ENCODE measurements around the gene AP2M1. TPM values are rescaled to one million over a fixed set of nuclear protein-coding genes. Genes with fewer than 3 reads are reported as not detected.

Gene AP2M1
- total RNA-seq, 1 experiment from 2014 or later, result 621 TPM

DNA sequence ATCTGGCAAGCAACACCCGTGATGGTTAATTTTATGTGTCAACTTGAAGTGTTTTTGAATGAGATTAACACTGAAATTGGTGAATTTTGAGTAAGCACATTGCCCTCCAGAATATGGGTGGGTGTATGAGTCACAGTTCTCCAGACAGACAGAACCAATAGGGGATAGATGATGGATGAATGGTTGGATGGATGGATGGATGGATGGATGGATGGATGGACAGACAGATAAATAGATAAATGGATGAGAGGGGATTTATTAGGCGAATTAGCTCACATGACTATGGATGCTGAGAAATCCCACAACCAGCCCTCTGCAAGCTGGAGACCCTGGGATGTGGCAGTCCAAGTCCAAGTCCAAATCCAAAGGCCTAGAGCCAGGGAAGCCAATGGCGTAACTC lies 49.3 kb downstream of the AP2M1 start:
- no peak for DNase-seq (ENCODE audit: low read depth)

DNA sequence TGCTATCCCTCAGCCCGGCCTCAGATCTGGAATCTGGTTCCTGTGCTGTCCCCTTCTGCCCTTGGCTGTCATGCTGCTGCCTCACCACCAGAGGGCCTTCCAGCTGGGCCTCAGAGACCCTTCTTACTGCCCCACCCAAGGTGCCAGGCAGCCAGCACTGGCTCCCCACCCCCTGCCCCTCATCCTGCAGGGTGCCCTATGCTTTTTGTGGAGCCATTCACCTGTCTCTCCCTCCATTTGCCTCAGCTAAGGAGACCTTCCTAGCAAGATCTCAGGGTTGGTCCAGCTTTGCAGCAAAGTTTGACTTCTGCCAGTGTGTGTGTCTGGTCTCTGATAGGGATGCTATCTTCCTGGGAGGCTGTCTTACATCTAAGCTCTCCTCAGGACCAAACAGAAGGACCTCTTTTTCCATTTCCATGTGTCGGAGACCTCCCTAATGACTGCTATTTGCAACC lies 52.9 kb downstream of the AP2M1 start:
- no peak for DNase-seq (ENCODE audit: low read depth)

DNA sequence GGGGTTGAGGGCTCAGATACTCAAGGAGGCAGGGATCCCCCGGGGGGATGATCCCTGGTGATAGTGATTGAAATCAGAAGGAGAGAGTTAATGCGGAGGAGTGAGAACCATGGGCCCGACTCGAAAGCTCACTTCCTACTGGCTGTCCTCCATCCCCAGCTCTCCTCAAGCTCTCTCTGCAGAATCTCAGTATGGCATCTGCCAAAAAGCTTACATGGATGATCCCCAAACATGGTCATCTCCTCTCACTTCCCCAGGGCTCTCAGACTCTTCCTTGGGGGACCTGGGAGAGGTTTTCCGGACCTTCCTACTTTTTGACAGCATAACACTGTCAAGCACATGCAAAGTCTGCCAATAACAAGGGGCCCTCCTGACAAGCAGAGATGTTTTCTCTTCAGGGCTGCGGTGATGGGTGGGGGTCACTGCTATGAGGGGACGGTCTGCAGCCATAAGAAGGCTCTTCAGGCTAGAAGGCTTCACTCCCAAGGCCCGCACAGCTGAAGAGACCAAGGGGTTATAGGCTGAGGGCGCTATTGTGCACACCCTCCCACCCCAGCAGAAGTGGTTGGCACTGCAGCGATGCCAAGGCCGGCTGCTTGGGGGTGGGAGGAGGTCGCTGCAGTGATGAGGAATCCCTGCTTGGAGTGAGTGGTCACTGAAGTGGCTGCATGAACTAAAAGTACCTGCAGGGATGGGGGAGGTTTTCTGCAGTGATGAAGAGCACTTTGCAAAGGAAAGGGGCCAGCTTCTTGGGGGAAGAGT lies 53.9 kb downstream of the AP2M1 start:
- DNase-seq (ENCODE audit: low read depth), result no peak

DNA sequence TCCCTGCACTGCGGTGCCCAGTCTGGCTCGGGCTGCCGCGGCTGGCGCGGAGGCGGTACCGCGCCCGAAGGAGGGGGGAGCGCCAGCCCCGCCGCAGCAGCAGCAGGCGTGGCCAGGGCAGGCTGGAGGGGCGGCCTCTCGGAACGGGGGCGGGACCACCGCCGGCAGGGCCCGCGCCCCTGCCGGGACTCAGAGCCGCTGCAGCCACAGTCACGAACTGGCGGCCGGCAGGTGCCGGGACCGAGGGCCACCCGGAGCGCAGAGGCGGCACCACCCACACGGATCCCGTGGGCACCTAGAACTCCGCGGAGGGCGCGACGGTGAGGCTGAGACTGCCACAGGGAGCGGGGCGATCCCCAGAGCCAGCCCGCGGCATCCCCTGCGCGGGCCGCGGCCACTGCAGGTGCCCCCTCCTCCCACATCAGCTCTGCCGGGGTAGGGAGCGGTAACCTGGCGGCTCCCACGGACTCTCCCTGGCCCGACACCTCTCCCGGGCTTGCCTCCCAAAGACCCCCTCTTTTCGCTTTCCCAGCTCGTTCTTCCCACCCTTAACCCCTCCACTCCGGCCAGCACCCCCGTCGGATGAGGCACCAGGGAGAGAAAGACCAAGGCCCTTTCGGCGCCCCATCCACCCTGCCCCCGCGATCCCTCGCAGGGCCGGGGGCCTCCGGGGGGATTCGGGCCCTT lies 54.9 kb downstream of the AP2M1 start, which contains the start of gene VWA5B2:
TSS of gene VWA5B2 (plus strand) at position 192 of the 687 bp plus-strand sequence. CDS start 944 bp downstream, outside the sequence.
- DNase-seq (ENCODE audit: low read depth), result no peak

DNA sequence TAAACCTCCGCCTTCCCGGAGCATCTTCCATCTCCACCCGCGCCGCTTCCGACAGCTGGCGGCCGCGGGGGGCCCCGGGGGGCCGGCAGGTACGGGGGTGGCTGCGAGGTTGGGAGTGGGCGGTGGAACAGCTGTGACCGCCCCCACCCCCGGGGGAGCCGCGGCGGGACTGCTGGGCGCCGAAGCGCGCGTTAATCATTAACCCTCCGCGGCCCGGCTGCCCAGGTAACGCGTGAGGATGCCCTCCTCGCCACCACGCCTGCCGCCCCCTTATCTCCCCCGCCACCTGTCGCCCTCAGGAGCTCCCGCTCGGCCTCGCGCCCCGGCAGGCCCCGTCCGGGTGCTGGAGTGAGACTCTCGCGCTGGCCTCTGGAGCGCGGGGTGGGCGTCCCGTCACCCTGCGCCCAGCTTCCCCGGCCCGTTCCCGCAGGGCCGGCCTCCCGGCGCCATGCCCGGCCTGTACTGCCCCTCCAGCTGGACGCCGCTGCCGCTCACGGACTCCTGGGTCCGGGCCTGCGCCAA lies 55.5 kb downstream of the AP2M1 start:
- DNase-seq (ENCODE audit: low read depth), result no peak

DNA sequence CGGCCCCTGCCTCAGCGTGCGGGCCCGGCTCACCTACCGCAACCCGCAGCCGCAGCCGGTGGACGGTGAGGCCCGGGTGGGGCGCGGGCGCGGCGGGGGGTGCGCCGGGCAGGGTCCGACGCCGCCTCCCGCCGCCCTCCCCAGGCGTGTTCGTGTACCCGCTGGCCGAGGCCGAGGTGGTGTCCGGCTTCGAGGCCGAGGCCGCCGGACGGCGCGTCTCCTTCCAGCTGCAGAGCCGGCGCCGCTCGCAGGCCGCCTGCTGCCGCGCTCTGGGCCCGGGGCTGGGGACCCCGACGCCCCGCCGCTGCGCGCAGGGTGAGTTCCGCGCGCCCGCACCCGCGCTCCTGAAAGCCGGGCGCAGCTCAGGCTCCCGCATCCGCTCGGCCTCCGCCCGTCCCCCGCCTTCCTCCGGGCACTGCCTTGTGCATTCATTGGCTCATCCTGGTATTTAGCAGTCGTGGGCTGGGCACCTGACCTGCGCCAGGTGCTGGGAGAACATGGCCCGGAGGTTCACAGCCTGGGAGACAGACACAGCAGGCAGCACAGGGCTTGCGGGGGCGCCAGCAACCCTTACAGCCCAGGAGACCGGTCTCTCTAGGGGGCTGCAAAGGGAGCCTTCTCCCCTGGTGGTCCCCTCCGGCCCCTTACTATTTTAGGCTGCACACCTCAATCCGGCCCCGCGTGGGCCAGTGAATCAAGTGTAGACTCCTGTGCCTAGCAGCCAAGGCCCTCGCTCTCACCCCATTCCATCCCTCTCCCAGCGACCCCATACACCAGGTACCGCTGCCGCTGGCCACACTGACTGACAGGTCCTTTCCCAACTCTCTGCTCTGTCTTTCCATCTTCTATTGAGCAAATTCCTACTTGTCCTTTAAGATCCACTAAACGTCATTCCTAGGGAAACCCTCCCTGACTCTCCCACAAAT lies 56.2 kb downstream of the AP2M1 start:
- no peak for DNase-seq (ENCODE audit: low read depth)

DNA sequence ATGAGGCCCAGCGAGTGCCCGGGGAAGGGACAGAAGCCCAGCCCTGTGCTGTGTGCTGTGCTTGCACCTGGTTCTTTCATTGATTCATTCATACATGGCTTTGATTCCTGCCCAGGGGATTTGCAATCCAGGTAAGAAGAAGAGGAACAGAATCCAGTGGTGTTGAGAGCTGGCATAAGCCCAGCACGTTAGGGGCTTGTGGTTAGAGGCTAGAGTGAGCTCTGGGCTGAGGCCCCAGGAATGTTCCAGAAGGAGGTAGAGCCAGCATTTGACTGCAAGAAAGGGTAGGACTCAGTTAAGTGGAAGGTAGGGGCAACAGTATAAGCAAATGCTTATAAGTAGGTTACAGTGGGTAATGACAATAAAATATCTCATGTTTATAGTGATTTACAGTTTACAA lies 57.0 kb downstream of the AP2M1 start:
- DNase-seq (ENCODE audit: low read depth), result no peak

DNA sequence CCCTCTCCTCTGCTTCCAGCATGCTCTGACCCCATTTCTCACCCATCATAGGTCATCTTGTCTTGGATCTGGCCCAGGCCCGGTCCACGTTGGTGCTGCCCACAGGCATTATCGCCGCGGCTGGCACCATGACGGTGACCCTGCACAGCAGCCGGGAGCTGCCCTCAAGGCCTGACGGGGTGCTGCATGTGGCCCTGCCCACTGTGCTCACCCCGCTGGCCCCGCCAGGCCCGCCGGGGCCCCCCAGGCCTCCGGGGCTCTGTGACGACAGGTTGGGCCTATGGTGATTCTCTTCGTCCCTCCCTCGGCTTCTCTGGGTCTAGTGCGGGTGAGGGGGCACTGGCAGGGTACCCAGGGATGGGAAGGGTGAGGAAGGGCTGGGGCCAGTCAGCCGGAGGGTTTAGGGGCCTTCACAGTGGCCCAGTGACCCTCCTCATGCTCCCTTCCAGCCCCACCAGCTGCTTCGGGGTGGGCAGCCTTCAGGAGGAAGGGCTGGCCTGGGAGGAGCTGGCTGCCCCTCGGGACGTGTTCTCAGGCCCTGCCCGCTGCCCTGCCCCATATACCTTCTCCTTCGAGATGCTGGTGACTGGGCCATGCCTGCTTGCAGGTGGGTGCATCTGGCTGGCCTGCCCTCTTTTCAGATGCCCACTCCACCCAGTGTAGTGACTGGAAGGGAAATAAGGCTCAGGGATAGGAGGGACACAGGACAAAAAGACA lies 58.6 kb downstream of the AP2M1 start:
- DNase-seq (ENCODE audit: low read depth), result no peak

Other genes starting within 250 kb of the AP2M1 start
- 18.9 and 26.7 TPM in 2 replicates for gene ABCC5, start 157.0 kb upstream of the AP2M1 start, total RNA-seq (2014; rRNA removed)
- not detected in 2 replicates for gene HTR3D, start 143.1 kb upstream of the AP2M1 start, total RNA-seq (2014; rRNA removed)
- gene HTR3C, start 121.8 kb upstream of the AP2M1 start, total RNA-seq (2014; rRNA removed), result not detected in 2 replicates
- not detected in 2 replicates for gene HTR3E, start 77.8 kb upstream of the AP2M1 start, total RNA-seq (2014; rRNA removed)
- 35.4 and 40.8 TPM in 2 replicates for gene EIF2B5, start 39.5 kb upstream of the AP2M1 start, total RNA-seq (2014; rRNA removed)
- 50.1 and 63.5 TPM in 2 replicates for gene DVL3, start 19.5 kb upstream of the AP2M1 start, total RNA-seq (2014; rRNA removed)
- gene ABCF3, start 11.3 kb downstream of the AP2M1 start, total RNA-seq (2014; rRNA removed), result 34.8 and 45.4 TPM in 2 replicates
- gene VWA5B2, start 54.7 kb downstream of the AP2M1 start, total RNA-seq (2014; rRNA removed), result not detected in 2 replicates
- gene ALG3, start 74.1 kb downstream of the AP2M1 start, total RNA-seq (2014; rRNA removed), result 71.4 and 77.7 TPM in 2 replicates
- 2.9 and 5.2 TPM in 2 replicates for gene EEF1AKMT4, start 74.8 kb downstream of the AP2M1 start, total RNA-seq (2014; rRNA removed)
- 0.69 TPM in 1 of 2 replicates, not detected in the other for gene CAMK2N2, start 86.7 kb downstream of the AP2M1 start, total RNA-seq (2014; rRNA removed)
- not detected in 2 replicates for gene ECE2, start 101.2 kb downstream of the AP2M1 start, total RNA-seq (2014; rRNA removed)
- 623 and 688 TPM in 2 replicates for gene PSMD2, start 124.4 kb downstream of the AP2M1 start, total RNA-seq (2014; rRNA removed)
- gene EIF4G1, start 139.8 kb downstream of the AP2M1 start, total RNA-seq (2014; rRNA removed), result 302 and 321 TPM in 2 replicates
- gene FAM131A, start 162.7 kb downstream of the AP2M1 start, total RNA-seq (2014; rRNA removed), result 7.1 and 7.6 TPM in 2 replicates
- gene CLCN2, start 186.8 kb downstream of the AP2M1 start, total RNA-seq (2014; rRNA removed), result 4.4 and 5.9 TPM in 2 replicates
- gene POLR2H, start 186.9 kb downstream of the AP2M1 start, total RNA-seq (2014; rRNA removed), result 106 and 116 TPM in 2 replicates
- gene THPO, start 203.4 kb downstream of the AP2M1 start, total RNA-seq (2014; rRNA removed), result not detected in 2 replicates
- gene CHRD, start 205.2 kb downstream of the AP2M1 start, total RNA-seq (2014; rRNA removed), result 0.11 and 1.7 TPM in 2 replicates